ENCODE data around the gene LSM7. TPM values are rescaled to one million over a fixed set of nuclear protein-coding genes. Genes with fewer than 3 reads are reported as not detected.

Gene LSM7
- total RNA-seq, 1 donor from 2014 or later = 76.2 TPM

GRCh38 chr19:2315818-2316353 lies 12.5 kb downstream of the LSM7 start:
- peak; percentile 90 for DNase-seq (ENCODE audit: low spot score)
- Mint-ChIP-seq H3K27ac (ENCODE audit: unreplicated experiment) (peak overlapping the region; percentile 54), H3K4me1 (ENCODE audit: low read depth) (peaks cover 11% of the 10 kb centered on the region), H3K27me3 (ENCODE audit: low read depth) (no peaks in the 10 kb centered on the region), H3K4me3 (ENCODE audit: unreplicated experiment) (no peak overlapping the region), H3K9me3 (ENCODE audit: low read depth) (peaks cover 7% of the 10 kb centered on the region), H3K36me3 (ENCODE audit: low read depth) (no peaks in the 10 kb centered on the region)
- peak; percentile 85 for TF ChIP-seq CTCF (IDR thresholded peaks at IDR 0.05)

DNA sequence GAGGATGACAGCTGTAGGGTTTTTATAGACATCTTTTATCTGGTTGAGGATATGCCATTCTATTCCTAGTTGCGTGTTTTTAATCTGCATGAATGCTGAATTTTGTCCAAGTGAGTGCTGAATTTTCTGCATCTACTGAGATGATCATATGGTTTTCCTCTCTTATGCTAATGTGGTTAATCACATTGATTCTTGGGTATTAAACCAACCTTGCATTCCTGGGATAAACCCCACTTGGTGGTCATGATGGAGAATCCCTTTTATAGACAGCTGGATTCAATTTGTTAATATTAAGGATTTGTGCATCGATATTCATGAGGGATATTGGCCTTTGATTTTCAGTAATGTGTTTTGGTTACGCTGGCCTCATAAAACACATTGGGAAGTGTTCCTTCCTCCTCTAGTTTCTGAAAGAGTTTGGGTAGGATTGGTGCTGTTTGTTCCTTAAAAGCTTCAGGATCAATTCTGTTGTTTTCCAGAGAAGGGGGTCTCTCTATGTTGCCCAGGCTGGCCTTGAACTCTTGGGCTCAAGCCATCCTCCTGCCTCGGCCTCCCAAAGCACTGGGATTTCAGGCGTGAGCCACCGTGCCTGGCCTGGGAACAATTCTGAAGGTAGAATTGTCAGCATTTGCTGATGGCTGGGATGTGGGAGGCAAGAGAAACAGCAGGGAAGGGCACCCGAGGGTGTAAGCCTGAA lies 13.1 kb downstream of the LSM7 start:
- no peak overlapping the region for H3K27ac Mint-ChIP-seq (ENCODE audit: unreplicated experiment)
- H3K36me3 Mint-ChIP-seq (ENCODE audit: low read depth) = no peaks in the 10 kb centered on the region
- DNase-seq (ENCODE audit: low spot score) = no peak
- H3K4me3 Mint-ChIP-seq (ENCODE audit: unreplicated experiment) = no peak overlapping the region
- no peaks in the 10 kb centered on the region for H3K27me3 Mint-ChIP-seq (ENCODE audit: low read depth)
- TF ChIP-seq CTCF (IDR thresholded peaks at IDR 0.05) = no peak
- peaks cover 11% of the 10 kb centered on the region for H3K4me1 Mint-ChIP-seq (ENCODE audit: low read depth)
- peaks cover 7% of the 10 kb centered on the region for H3K9me3 Mint-ChIP-seq (ENCODE audit: low read depth)

- no peak for TF ChIP-seq CTCF (IDR thresholded peaks at IDR 0.05)
- Mint-ChIP-seq H3K4me1 (ENCODE audit: low read depth) (peaks cover 20% of the 10 kb centered on the region), H3K36me3 (ENCODE audit: low read depth) (no peaks in the 10 kb centered on the region), H3K27ac (ENCODE audit: unreplicated experiment) (no peak overlapping the region), H3K4me3 (ENCODE audit: unreplicated experiment) (no peak overlapping the region), H3K9me3 (ENCODE audit: low read depth) (peaks cover 7% of the 10 kb centered on the region), H3K27me3 (ENCODE audit: low read depth) (peaks cover 1% of the 10 kb centered on the region)
- no peak for DNase-seq (ENCODE audit: low spot score)
Measured at GRCh38 chr19:2312820-2313501, 15.4 kb downstream of the LSM7 start.

DNA sequence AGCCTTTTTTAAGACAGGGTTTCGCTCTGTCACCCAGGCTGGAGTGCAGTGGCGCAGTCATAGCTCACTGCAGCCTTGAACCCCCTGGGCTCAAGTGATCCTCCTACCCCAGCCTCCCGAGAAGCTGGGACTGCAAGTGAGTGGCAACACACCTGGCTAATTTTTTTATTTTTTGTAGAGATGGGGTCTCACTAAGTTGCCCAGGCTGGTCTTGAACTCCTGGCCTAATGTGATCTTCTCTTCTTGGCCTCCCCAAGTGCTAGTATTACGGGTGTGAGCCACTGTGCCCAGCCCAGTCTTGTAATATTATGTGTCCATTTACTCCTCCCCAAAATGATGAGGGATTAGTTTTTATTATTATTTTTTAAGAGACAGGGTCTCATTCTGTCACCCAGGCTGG lies 17.3 kb downstream of the LSM7 start:
- Mint-ChIP-seq H3K27ac (ENCODE audit: unreplicated experiment) (no peak overlapping the region), H3K4me1 (ENCODE audit: low read depth) (peaks cover 20% of the 10 kb centered on the region), H3K36me3 (ENCODE audit: low read depth) (no peaks in the 10 kb centered on the region), H3K4me3 (ENCODE audit: unreplicated experiment) (no peak overlapping the region), H3K9me3 (ENCODE audit: low read depth) (peaks cover 7% of the 10 kb centered on the region), H3K27me3 (ENCODE audit: low read depth) (peaks cover 4% of the 10 kb centered on the region)
- DNase-seq (ENCODE audit: low spot score) = no peak
- no peak for TF ChIP-seq CTCF (IDR thresholded peaks at IDR 0.05)

DNA sequence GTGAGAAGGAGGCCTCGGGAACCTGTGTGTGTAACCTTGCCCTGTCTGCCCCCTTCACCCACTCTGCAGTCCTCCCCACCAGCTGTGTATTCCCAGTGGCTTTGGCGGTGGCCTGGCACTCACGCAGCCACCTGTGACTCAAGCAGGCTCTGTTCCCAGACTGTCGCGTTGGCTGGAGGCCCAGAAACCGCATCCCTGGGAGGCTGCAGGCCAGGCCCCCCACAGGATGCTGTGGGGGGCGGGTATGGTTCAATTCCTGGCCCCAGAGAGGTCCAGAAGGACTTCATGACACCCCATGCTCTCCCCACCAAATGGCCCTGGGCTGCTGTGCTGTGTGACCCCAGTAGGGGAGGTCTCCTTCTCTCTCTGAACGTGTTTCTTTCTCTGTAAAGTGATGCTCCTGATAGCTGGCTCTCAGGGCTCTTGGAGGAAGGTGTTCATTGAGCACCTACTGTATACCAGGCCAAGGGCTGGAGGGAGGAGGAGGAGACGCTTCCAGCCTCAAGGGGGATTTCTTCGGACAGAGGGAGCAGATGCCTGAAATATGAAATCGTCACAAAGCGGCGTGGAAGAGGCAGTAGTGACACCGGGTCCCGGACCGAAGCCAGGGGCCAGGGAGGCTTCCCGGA lies 18.5 kb downstream of the LSM7 start:
- DNase-seq (ENCODE audit: low spot score) = no peak
- TF ChIP-seq CTCF (IDR thresholded peaks at IDR 0.05) = no peak
- H3K9me3 Mint-ChIP-seq (ENCODE audit: low read depth) = peaks cover under 1% of the 10 kb centered on the region
- H3K27me3 Mint-ChIP-seq (ENCODE audit: low read depth) = peaks cover 4% of the 10 kb centered on the region
- H3K4me3 Mint-ChIP-seq (ENCODE audit: unreplicated experiment) = no peak overlapping the region
- H3K36me3 Mint-ChIP-seq (ENCODE audit: low read depth) = no peaks in the 10 kb centered on the region
- peaks cover 15% of the 10 kb centered on the region for H3K4me1 Mint-ChIP-seq (ENCODE audit: low read depth)
- H3K27ac Mint-ChIP-seq (ENCODE audit: unreplicated experiment) = peak overlapping the region; percentile 32

All from chondrocyte (in vitro differentiated cells).